Nephron progenitor cell (in vitro differentiated cells): ENCODE data around the gene LRRC7.

Experiments
- DNase-seq: peaks from one replicate; pipeline ENCODE4 v3.0.0; 2021
- H3K27ac Mint-ChIP-seq: 2 replicates; pipeline ENCODE4 v1.8.0; 2021; ENCODE audit warnings: mild to moderate bottlenecking, moderate library complexity, mixed read lengths
- H3K27me3 Mint-ChIP-seq: 2 replicates; pipeline ENCODE4 v1.8.0; 2021; ENCODE audit warnings: mild to moderate bottlenecking, low read depth, mixed read lengths; ENCODE audit not compliant: poor library complexity
- H3K36me3 Mint-ChIP-seq: 2 replicates; pipeline ENCODE4 v1.8.0; 2021; ENCODE audit warnings: low read depth, mixed read lengths
- H3K4me1 Mint-ChIP-seq: 2 replicates; pipeline ENCODE4 v1.8.0; 2021; ENCODE audit warnings: mixed read lengths
- H3K4me3 Mint-ChIP-seq: 2 replicates; pipeline ENCODE4 v1.8.0; 2021; ENCODE audit warnings: mild to moderate bottlenecking, moderate library complexity, mixed read lengths
- H3K9me3 Mint-ChIP-seq: 2 replicates; pipeline ENCODE4 v1.8.0; 2021; ENCODE audit warnings: mild to moderate bottlenecking, moderate library complexity, mixed read lengths
- TF ChIP-seq, protein P1 (sequence below): fragments of 200-600 bp; sonication (generic); IDR thresholded peaks from 2 replicates; pipeline ENCODE4 v1.5.0; 2021; ENCODE audit warnings: antibody characterized with exemption

Gene LRRC7

DNA sequence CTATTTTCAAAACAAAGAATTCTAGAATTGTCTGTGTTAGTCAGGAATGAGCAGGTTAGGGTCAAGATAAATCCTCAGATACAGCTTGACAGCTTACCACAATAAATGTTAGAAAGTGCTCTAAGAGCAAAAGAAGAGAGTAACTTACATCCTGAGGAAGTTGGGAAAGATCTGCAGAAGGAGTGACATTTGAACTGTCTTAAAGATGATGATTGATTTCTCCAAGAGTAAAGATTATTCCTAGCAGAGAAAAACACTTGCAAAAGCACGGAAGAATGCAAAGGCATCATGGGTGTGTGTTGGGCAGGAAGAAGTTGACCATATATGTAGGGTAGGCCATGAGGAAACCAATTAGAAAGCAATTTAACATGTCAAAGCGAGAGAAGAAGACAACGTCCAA is 175.4 kb downstream of the LRRC7 start:
- Mint-ChIP-seq H3K4me3 (no peak overlapping the region), H3K36me3 (no peaks in the 10 kb centered on the region), H3K27ac (no peak overlapping the region), H3K27me3 (peaks cover 2% of the 10 kb centered on the region), H3K9me3 (no peaks in the 10 kb centered on the region), H3K4me1 (no peaks in the 10 kb centered on the region)
- no peak for DNase-seq
- TF ChIP-seq, protein P1, sequence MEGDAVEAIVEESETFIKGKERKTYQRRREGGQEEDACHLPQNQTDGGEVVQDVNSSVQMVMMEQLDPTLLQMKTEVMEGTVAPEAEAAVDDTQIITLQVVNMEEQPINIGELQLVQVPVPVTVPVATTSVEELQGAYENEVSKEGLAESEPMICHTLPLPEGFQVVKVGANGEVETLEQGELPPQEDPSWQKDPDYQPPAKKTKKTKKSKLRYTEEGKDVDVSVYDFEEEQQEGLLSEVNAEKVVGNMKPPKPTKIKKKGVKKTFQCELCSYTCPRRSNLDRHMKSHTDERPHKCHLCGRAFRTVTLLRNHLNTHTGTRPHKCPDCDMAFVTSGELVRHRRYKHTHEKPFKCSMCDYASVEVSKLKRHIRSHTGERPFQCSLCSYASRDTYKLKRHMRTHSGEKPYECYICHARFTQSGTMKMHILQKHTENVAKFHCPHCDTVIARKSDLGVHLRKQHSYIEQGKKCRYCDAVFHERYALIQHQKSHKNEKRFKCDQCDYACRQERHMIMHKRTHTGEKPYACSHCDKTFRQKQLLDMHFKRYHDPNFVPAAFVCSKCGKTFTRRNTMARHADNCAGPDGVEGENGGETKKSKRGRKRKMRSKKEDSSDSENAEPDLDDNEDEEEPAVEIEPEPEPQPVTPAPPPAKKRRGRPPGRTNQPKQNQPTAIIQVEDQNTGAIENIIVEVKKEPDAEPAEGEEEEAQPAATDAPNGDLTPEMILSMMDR, result no peak

DNA sequence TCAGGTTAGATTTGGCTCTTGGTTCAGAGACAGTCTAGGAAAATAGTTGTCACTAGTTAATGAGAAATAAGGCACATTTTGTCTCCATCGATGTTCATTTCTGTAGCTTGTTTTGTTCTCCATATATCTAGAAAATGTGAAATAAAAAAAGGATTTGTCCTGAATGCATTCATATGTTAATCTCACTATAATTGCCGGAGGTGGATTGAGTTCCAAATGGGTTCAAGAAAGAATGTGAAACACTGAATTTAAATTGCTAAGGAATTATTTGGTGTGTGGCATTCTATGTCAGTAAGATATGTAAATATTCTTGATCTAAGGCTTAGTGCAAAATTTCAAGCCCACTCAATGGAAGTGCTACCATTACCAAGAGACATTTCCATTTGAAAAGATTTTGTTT is 176.7 kb downstream of the LRRC7 start:
- H3K4me1 Mint-ChIP-seq, result no peaks in the 10 kb centered on the region
- no peak overlapping the region for H3K27ac Mint-ChIP-seq
- TF ChIP-seq, protein P1, result no peak
- H3K36me3 Mint-ChIP-seq, result no peaks in the 10 kb centered on the region
- no peaks in the 10 kb centered on the region for H3K9me3 Mint-ChIP-seq
- H3K4me3 Mint-ChIP-seq, result no peak overlapping the region
- no peak for DNase-seq
- peaks cover 2% of the 10 kb centered on the region for H3K27me3 Mint-ChIP-seq

DNA sequence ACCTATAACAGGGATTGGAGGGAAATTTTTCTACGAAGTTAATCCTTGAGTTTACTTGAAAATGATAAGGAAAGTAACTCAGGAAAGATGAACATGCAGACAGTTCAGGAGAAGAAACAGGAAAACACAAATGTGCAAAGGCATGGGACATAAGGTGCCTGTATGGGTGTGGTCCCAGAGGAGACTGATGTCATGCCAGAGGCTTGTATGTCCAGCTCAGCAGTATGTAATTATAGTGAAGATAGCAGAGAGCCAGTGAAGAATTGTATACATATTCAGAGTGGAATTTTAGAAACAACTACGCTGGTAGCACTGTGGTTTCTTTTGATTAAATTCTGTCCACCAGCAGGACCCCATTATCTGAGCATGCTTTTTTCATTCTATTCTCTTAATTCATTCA is 179.5 kb downstream of the LRRC7 start:
- DNase-seq, result no peak
- Mint-ChIP-seq H3K4me3 (no peak overlapping the region), H3K4me1 (no peaks in the 10 kb centered on the region), H3K9me3 (no peaks in the 10 kb centered on the region), H3K27me3 (peaks cover 6% of the 10 kb centered on the region), H3K36me3 (no peaks in the 10 kb centered on the region), H3K27ac (no peak overlapping the region)
- TF ChIP-seq, protein P1, result no peak

DNA sequence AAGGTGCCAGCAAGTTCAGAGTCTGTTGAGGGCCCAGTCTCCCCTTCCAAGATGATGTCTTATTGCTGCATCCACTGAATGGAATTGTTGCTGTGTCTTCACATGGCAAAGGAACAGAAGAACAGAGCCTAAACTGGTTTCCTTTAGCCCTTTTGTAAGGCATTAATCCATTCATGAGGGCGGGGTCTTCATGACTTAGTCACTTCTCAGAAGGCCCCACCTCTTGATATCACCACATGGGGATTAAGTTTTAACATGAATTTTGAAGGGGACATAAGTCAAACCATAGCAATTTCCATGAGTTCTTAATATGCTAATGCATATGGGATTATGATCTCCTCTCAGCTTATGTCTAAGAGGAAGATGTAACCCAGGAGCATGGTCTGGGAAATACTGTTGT is 182.9 kb downstream of the LRRC7 start:
- Mint-ChIP-seq H3K9me3 (no peaks in the 10 kb centered on the region), H3K27me3 (peaks cover 6% of the 10 kb centered on the region), H3K4me1 (no peaks in the 10 kb centered on the region), H3K4me3 (no peak overlapping the region), H3K36me3 (no peaks in the 10 kb centered on the region), H3K27ac (no peak overlapping the region)
- no peak for DNase-seq
- TF ChIP-seq, protein P1, result no peak

DNA sequence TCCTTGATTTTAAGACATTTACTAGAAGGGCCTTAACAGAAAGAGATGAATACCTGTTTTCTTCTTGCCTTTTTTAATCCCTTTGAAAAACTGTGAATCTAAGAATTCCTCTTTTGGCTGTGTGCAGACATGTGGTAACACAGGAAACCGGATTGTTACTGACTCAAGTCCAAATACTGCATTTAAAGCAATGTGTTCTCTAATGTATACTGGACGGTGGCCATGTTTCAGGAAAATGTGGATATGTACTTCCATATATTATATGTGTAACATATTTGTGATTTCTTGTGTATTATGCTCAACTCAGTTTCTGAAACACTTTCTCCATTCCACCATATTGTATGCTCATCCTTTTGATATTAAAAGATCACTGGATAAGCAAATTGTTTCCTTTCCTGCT is 185.1 kb downstream of the LRRC7 start:
- H3K9me3 Mint-ChIP-seq, result no peaks in the 10 kb centered on the region
- H3K27me3 Mint-ChIP-seq, result peaks cover 4% of the 10 kb centered on the region
- TF ChIP-seq, protein P1, result no peak
- no peak overlapping the region for H3K27ac Mint-ChIP-seq
- H3K4me3 Mint-ChIP-seq, result no peak overlapping the region
- no peak for DNase-seq
- no peaks in the 10 kb centered on the region for H3K36me3 Mint-ChIP-seq
- H3K4me1 Mint-ChIP-seq, result no peaks in the 10 kb centered on the region

DNA sequence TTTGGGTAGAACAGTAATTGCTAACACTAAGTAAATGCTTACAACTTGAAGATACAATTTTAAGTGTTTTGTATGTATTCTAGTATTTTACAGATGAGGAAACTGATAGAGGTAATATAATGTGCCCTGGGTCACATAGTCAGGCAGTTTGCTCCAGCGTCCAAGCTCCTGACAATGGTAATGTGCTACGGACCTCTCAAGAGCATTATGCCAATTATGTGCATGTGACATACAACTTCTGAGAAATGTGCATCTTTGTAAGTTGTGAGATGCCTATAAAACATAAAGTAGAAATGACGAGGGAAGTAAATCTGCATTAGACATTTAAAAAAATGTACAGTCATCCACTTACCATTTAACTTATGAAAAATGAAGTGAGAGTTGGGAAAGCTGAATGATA is 186.8 kb downstream of the LRRC7 start:
- TF ChIP-seq, protein P1, result no peak

More for the DNA sequence above, 186.8 kb downstream of the LRRC7 start:
- H3K27ac Mint-ChIP-seq, result no peak overlapping the region
- H3K36me3 Mint-ChIP-seq, result no peaks in the 10 kb centered on the region
- no peak for DNase-seq
- no peaks in the 10 kb centered on the region for H3K4me1 Mint-ChIP-seq
- H3K9me3 Mint-ChIP-seq, result no peaks in the 10 kb centered on the region
- no peak overlapping the region for H3K4me3 Mint-ChIP-seq
- H3K27me3 Mint-ChIP-seq, result peaks cover 4% of the 10 kb centered on the region
